HL-60 (cell line): ENCODE results near the gene NUBPL.

Experiments used
- CTCF ChIP-seq: IDR thresholded peaks from one replicate; pipeline ENCODE4 v1.5.1; 2011; ENCODE audit warnings: low read length, control low read depth, inconsistent platforms; ENCODE audit not compliant: insufficient read depth
- GABPA ChIP-seq: IDR thresholded peaks from 2 replicates; pipeline ENCODE4 v1.6.1; 2012; ENCODE audit warnings: low read depth

- TF ChIP-seq CTCF (no peak), GABPA (no peak)
Observed at GRCh38 chr14:31745741-31746140, 184.5 kb downstream of the NUBPL start.
